Smooth muscle cell (in vitro differentiated cells): ENCODE data around the gene ZKSCAN1. TPM values are rescaled to one million over a fixed set of nuclear protein-coding genes. Genes with fewer than 3 reads are reported as not detected.
A peak's percentile ranks its signal among the peaks of the same experiment; 100 is the strongest.

ENCODE experiments used
- DNase-seq: peaks from one replicate; lab custom pipeline; 2025; ENCODE audit not compliant: unreplicated experiment; lab: John Stamatoyannopoulos, UW
- H2AFZ ChIP-seq: fragments of 200-600 bp; sonication (generic); 2 replicates; pipeline ENCODE4 v1.6.0; 2016; ENCODE audit warnings: antibody characterized with exemption, low read depth, mild to moderate bottlenecking
- H3F3A ChIP-seq: fragments of 200-600 bp; sonication (generic); 2 replicates; pipeline ENCODE4 v1.6.0; 2017; ENCODE audit warnings: antibody characterized with exemption, low read depth
- H3K27ac ChIP-seq: fragments of 200-600 bp; sonication (generic); 2 replicates; pipeline ENCODE4 v1.5.1; 2016; ENCODE audit warnings: low read depth, mild to moderate bottlenecking
- H3K27me3 ChIP-seq: fragments of 200-600 bp; sonication (generic); 2 replicates; pipeline ENCODE4 v1.6.1; 2016; ENCODE audit warnings: low read depth, mild to moderate bottlenecking
- H3K36me3 ChIP-seq: fragments of 200-600 bp; sonication (generic); 2 replicates; pipeline ENCODE4 v1.5.1; 2016; ENCODE audit warnings: low read depth
- H3K4me1 ChIP-seq: fragments of 200-600 bp; sonication (generic); 2 replicates; pipeline ENCODE4 v1.5.1; 2016; ENCODE audit warnings: low read depth
- H3K4me2 ChIP-seq: fragments of 200-600 bp; sonication (generic); 2 replicates; pipeline ENCODE4 v1.6.0; 2016; ENCODE audit warnings: mild to moderate bottlenecking
- H3K4me3 ChIP-seq: fragments of 200-600 bp; sonication (generic); 2 replicates; pipeline ENCODE4 v1.5.1; 2016; ENCODE audit warnings: mild to moderate bottlenecking
- H3K79me2 ChIP-seq: fragments of 200-600 bp; sonication (generic); 2 replicates; pipeline ENCODE4 v1.6.0; 2016; ENCODE audit warnings: low read depth, mild to moderate bottlenecking
- H3K9ac ChIP-seq: fragments of 200-600 bp; sonication (generic); 2 replicates; pipeline ENCODE4 v1.6.0; 2016; ENCODE audit warnings: low read depth
- H3K9me3 ChIP-seq: fragments of 200-600 bp; sonication (generic); replicated peaks from 2 replicates; pipeline ENCODE4 v1.5.1; 2016; ENCODE audit warnings: low read depth
- H4K20me1 ChIP-seq: fragments of 200-600 bp; sonication (generic); 2 replicates; pipeline ENCODE4 v1.6.0; 2016; ENCODE audit warnings: low read depth
- WGBS: methylation state at CpG from one replicate; pipeline ENCODE4 v1.1.7; 2016; ENCODE audit warnings: low lambda C conversion rate; 5-methylcytosine and 5-hydroxymethylcytosine counted together
- polyA plus RNA-seq: library from polyadenylated mRNA; unstranded; fragments of >200 nt; fragmentation: Nextera tagmentation; extraction: Ambion mirVana; gene quantifications from 2 replicates; pipeline ENCODE4 v1.2.1, GENCODE V29; 2016
- total RNA-seq: library from RNA; depleted of rRNA; stranded (reverse); fragments of >200 nt; gene quantifications from 2 replicates; pipeline ENCODE4 v1.2.3, GENCODE V29; 2014
- TF ChIP-seq, protein P1 (sequence below): fragments of 200-600 bp; sonication (generic); IDR thresholded peaks from 2 replicates; pipeline ENCODE4 v1.5.1; 2017; ENCODE audit warnings: borderline replicate concordance, mild to moderate bottlenecking, antibody characterized with exemption; ENCODE audit not compliant: insufficient read depth, poor library complexity, severe bottlenecking

The ZKSCAN1 gene
- total and polyA plus RNA-seq, 2 experiments from 2014 or later, result 26.0 to 43.9 TPM

DNA sequence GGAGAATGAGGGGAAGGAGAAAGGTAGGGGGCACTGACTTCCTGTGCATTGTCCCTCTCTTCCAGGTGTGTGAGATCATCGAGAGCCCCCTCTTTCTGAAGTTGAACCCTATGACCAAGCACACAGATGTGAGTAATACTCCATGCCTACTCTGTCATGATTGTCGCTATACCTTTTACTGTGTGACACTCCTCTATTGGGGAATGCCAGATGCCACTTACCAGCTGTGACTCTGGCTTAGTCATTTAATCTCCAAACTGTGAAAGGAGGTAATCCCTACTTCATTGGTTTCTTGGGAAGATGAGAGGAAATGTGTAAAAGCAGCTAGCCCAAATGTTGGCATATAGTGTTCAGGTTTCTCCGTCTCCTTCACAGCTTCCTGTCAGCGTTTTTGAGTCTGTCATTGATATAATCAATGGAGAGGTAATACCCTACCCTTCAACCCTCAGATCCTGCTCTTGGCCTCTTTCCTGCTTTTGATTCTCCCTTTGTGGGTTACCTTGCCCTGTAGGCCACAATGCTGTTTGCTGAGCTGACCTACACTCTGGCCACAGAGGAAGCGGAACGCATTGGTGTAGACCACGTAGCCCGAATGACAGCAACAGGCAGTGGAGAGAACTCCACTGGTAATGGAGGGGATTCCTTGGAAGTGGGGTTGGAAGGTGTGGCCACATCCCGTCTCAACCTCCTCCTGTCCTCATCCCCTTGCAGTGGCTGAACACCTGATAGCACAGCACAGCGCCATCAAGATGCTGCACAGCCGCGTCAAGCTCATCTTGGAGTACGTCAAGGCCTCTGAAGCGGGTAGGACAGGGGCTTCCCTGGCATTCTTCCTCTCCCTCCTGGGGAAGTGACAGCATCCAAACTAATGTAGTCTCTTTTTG, 75.4 kb downstream of the ZKSCAN1 start:
- Histone ChIP-seq H2AFZ (no peak overlapping the region), H3K79me2 (peaks cover 3% of the 10 kb centered on the region), H3K4me2 (no peak overlapping the region), H3F3A (peaks cover 56% of the 10 kb centered on the region), H3K36me3 (no peaks in the 10 kb centered on the region), H3K9ac (no peak overlapping the region), H3K27ac (peak overlapping the region; percentile 91), H4K20me1 (no peaks in the 10 kb centered on the region), H3K27me3 (no peaks in the 10 kb centered on the region), H3K4me1 (peaks cover 9% of the 10 kb centered on the region), H3K4me3 (no peak overlapping the region), H3K9me3 (no peaks in the 10 kb centered on the region)
- DNase-seq, result no peak
- WGBS, result 93% methylated on average over 14 of the region's 14 CpGs
- TF ChIP-seq, protein P1, sequence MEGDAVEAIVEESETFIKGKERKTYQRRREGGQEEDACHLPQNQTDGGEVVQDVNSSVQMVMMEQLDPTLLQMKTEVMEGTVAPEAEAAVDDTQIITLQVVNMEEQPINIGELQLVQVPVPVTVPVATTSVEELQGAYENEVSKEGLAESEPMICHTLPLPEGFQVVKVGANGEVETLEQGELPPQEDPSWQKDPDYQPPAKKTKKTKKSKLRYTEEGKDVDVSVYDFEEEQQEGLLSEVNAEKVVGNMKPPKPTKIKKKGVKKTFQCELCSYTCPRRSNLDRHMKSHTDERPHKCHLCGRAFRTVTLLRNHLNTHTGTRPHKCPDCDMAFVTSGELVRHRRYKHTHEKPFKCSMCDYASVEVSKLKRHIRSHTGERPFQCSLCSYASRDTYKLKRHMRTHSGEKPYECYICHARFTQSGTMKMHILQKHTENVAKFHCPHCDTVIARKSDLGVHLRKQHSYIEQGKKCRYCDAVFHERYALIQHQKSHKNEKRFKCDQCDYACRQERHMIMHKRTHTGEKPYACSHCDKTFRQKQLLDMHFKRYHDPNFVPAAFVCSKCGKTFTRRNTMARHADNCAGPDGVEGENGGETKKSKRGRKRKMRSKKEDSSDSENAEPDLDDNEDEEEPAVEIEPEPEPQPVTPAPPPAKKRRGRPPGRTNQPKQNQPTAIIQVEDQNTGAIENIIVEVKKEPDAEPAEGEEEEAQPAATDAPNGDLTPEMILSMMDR, result no peak

Other genes starting within 250 kb of the ZKSCAN1 start
- not detected in 2 replicates for gene CYP3A4, start 231.4 kb upstream of the ZKSCAN1 start, total RNA-seq
- gene CYP3A4, start 231.4 kb upstream of the ZKSCAN1 start, polyA plus RNA-seq, result not detected in 2 replicates
- not detected in 2 replicates for gene CYP3A43, start 187.6 kb upstream of the ZKSCAN1 start, total RNA-seq
- not detected in 2 replicates for gene CYP3A43, start 187.6 kb upstream of the ZKSCAN1 start, polyA plus RNA-seq
- not detected in 2 replicates for gene OR2AE1, start 138.6 kb upstream of the ZKSCAN1 start, total RNA-seq
- gene OR2AE1, start 138.6 kb upstream of the ZKSCAN1 start, polyA plus RNA-seq, result not detected in 2 replicates
- not detected in 2 replicates for gene TRIM4, start 96.1 kb upstream of the ZKSCAN1 start, total RNA-seq
- gene TRIM4, start 96.1 kb upstream of the ZKSCAN1 start, polyA plus RNA-seq, result not detected in 2 replicates
- not detected in 2 replicates for gene GJC3, start 86.0 kb upstream of the ZKSCAN1 start, total RNA-seq
- gene GJC3, start 86.0 kb upstream of the ZKSCAN1 start, polyA plus RNA-seq, result not detected in 2 replicates
- 0.94 and 4.5 TPM in 2 replicates for gene AZGP1, start 39.6 kb upstream of the ZKSCAN1 start, total RNA-seq
- not detected in 2 replicates for gene AZGP1, start 39.6 kb upstream of the ZKSCAN1 start, polyA plus RNA-seq
- gene ZSCAN21, start 34.2 kb downstream of the ZKSCAN1 start, total RNA-seq, result 11.3 and 12.1 TPM in 2 replicates
- gene ZSCAN21, start 34.2 kb downstream of the ZKSCAN1 start, polyA plus RNA-seq, result 15.3 and 17.5 TPM in 2 replicates
- 21.2 and 21.6 TPM in 2 replicates for gene ZNF3, start 66.1 kb downstream of the ZKSCAN1 start, total RNA-seq
- gene ZNF3, start 66.1 kb downstream of the ZKSCAN1 start, polyA plus RNA-seq, result 22.0 and 25.2 TPM in 2 replicates
- gene COPS6, start 73.4 kb downstream of the ZKSCAN1 start, total RNA-seq, result 71.9 and 107 TPM in 2 replicates
- 251 and 259 TPM in 2 replicates for gene COPS6, start 73.4 kb downstream of the ZKSCAN1 start, polyA plus RNA-seq
- gene MCM7, start 85.8 kb downstream of the ZKSCAN1 start, total RNA-seq, result 36.4 and 47.6 TPM in 2 replicates
- gene MCM7, start 85.8 kb downstream of the ZKSCAN1 start, polyA plus RNA-seq, result 56.9 and 59.7 TPM in 2 replicates
- gene AP4M1, start 86.0 kb downstream of the ZKSCAN1 start, total RNA-seq, result 10.1 and 18.0 TPM in 2 replicates
- 16.9 and 17.7 TPM in 2 replicates for gene AP4M1, start 86.0 kb downstream of the ZKSCAN1 start, polyA plus RNA-seq
- gene TAF6, start 103.8 kb downstream of the ZKSCAN1 start, total RNA-seq, result 26.6 and 61.0 TPM in 2 replicates
- 78.0 and 83.9 TPM in 2 replicates for gene TAF6, start 103.8 kb downstream of the ZKSCAN1 start, polyA plus RNA-seq
- gene CNPY4, start 104.0 kb downstream of the ZKSCAN1 start, total RNA-seq, result 22.6 and 26.6 TPM in 2 replicates
- gene CNPY4, start 104.0 kb downstream of the ZKSCAN1 start, polyA plus RNA-seq, result 29.3 and 39.5 TPM in 2 replicates
- gene MBLAC1, start 111.4 kb downstream of the ZKSCAN1 start, total RNA-seq, result 0.76 and 2.4 TPM in 2 replicates
- gene MBLAC1, start 111.4 kb downstream of the ZKSCAN1 start, polyA plus RNA-seq, result 2.3 and 3.1 TPM in 2 replicates
- gene LAMTOR4, start 133.3 kb downstream of the ZKSCAN1 start, total RNA-seq, result 75.2 and 108 TPM in 2 replicates
- gene LAMTOR4, start 133.3 kb downstream of the ZKSCAN1 start, polyA plus RNA-seq, result 203 and 217 TPM in 2 replicates
- 4.4 and 7.0 TPM in 2 replicates for gene TRAPPC14, start 143.1 kb downstream of the ZKSCAN1 start, total RNA-seq
- gene TRAPPC14, start 143.1 kb downstream of the ZKSCAN1 start, polyA plus RNA-seq, result 5.4 and 14.7 TPM in 2 replicates
- 4.8 and 6.5 TPM in 2 replicates for gene GAL3ST4, start 153.0 kb downstream of the ZKSCAN1 start, total RNA-seq
- 7.2 and 7.4 TPM in 2 replicates for gene GAL3ST4, start 153.0 kb downstream of the ZKSCAN1 start, polyA plus RNA-seq
- gene GPC2, start 161.8 kb downstream of the ZKSCAN1 start, total RNA-seq, result 3.5 and 7.1 TPM in 2 replicates
- 3.2 and 8.5 TPM in 2 replicates for gene GPC2, start 161.8 kb downstream of the ZKSCAN1 start, polyA plus RNA-seq
- 0.04 and 0.85 TPM in 2 replicates for gene STAG3, start 162.3 kb downstream of the ZKSCAN1 start, total RNA-seq
- 0.96 and 1.3 TPM in 2 replicates for gene STAG3, start 162.3 kb downstream of the ZKSCAN1 start, polyA plus RNA-seq
- gene PVRIG, start 204.4 kb downstream of the ZKSCAN1 start, total RNA-seq, result not detected in 2 replicates
- 0.41 TPM in 1 of 2 replicates, not detected in the other for gene PVRIG, start 204.4 kb downstream of the ZKSCAN1 start, polyA plus RNA-seq